GM18517 (cell line): ENCODE results near the gene GRIK4.
"Not testable (repeated sequence)": the region's sequence is repeated elsewhere in the genome, so short reads cannot be mapped to it uniquely, and the experiment has no call there.

ENCODE experiments used
- ATAC-seq: cut with Tn5 transposase; IDR thresholded peaks from one replicate; pipeline ENCODE4 v1.9.1; 2021; ENCODE audit warnings: mild to moderate bottlenecking, moderate library complexity; ENCODE audit not compliant: unreplicated experiment

GRIK4 gene

GRCh38 chr11:120759046-120759445, 247.5 kb downstream of the GRIK4 start:
- ATAC-seq, result no peak

DNA sequence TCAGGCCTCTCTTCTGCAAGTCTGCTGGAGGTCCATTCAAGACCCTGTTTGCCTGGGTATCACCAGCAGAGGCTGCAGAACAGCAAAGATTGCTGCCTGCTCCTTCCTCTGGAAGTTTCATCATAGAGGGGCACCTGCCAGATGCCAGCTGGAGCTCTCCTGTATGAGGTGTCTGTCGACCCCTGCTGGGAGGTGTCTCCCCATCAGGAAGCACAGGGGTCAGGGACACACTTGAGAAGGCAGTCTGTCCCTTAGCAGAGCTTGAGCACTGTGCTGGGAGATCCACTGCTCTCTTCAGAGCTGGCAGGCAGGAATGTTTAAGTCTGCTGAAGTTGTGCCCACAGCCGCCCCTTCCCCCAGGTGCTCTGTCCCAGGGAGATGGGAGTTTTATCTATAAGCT, 254.2 kb downstream of the GRIK4 start:
- ATAC-seq, result not testable (repeated sequence)

DNA sequence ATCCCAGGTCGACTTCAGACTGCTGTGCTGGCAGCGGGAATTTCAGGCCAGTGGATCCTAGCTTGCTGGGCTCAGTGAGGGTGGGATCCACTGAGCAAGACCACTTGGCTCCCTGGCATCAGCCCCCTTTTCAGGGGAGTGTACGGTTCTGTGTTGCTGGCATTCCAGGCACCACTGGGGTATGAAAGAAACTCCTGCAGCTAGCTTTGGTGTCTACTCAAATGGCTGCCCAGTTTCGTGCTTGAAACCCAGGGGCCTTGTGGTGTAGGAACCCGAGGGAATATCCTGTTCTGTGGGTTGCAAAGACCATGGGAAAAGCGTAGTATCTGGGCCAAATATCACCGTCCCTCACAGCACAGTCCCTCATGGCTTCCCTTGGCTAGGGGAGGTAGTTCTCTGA, 254.8 kb downstream of the GRIK4 start:
- ATAC-seq, result no peak

- ATAC-seq, result no peak
Observed at GRCh38 chr11:120768949-120769348, 257.4 kb downstream of the GRIK4 start.

GRCh38 chr11:120769906-120770305, 258.4 kb downstream of the GRIK4 start:
- ATAC-seq, result no peak

DNA sequence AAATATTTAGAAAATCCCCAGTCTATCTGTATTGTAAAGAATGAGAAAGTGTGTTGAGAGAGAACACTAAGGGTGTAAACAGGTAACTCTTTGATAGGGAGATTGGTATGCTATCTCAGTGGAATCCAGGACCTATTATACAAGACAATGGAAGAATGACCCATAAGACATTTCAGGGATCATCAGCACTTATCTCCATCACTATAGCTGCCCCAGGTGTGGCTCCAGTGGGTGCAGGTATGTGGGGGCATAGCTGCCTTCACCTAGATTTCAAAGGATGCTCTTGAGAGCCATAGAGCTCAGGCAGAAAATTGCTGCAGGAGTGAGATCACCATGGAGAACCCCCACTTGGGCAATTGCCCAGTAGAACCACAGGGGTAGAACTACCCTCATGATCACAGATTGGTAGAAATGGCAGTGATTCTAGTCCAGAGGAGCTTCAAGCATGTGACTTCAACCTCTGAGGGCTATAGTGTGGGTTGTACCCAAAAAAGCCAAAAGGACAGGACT, 260.1 kb downstream of the GRIK4 start:
- ATAC-seq, result no peak

DNA sequence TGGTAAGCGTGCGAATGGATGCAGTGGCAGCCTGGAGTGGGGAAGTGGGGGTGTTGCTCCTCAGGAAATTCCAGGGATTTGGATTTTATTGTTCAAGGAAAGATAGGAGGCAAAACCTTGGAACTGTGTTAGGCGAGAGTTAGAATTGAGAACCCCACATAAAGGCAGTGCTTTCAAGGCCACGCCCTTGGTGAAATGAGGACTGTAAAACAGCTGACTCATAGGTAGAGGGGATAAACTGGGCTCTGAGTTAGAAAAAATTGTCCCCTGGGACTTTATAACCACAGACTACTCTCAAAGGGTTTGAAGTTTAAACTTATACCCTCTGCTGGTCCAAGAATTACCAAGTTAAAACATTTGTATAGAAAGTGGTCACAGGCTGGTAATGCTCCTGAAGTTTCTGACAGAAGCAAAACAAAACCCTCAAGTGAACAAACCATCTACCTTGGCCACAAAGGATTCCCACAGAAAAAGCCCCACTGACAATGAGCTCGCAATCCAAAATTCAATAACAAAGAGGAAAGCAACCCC, 262.0 kb downstream of the GRIK4 start:
- ATAC-seq, result peak; percentile 65

DNA sequence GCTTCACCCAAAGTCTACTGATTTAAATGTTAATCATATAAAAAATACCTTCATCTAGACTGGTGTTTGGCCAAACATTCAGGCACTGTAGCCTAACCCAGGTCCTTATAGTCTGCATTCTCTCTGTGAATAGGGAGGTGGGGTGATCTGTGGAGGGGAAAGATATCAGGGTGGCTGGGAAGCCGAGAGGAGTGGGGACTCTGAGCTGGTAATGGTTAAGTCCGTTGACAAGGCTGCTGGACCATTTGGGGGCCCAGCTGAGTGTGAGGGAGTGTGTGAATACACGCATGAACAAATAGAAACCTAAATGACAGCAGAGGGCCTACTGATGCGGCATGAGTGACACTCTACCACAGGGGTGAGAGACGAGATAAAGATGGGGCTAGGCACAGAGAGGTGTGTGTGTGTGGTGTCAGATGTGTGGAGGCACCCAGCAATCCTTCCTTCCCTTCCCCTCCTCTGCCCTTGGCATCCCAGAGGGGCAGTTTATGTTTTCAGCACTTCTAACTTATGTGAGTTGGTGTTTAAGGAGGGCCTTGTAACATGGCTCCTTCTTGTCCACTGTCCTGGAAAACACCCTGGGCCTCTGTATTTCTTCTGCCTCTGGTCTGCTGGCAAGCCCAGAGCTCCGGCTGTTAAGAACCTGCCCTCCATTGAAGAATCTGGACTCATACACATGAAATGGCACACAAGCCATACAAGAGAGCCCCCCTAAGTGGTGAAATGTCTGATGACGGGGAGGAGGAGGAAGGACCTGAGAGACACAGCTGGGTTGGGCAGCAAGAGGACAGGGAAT, 263.2 kb downstream of the GRIK4 start:
- no peak for ATAC-seq

GRCh38 chr11:120775986-120776951, 264.7 kb downstream of the GRIK4 start:
- ATAC-seq, result no peak

GRCh38 chr11:120778685-120779490, 267.3 kb downstream of the GRIK4 start:
- no peak for ATAC-seq

DNA sequence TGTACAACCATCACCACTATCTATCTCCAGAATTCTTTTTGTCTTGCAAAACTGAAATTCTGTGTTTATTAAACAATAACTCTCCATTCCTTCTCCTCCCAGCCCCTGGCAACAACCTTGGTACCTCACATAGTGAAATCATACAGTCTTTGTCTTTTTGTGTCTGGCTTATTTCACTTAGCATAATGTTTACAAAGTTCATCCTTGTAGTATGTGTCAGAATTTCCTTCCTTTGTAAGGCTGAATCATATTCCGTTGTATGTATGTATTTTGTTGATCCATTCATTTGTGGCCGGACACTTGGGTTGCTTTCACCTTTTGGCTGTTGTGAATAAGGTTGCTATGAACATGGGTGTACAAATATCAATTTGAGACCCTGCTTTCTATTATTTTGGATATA, 268.7 kb downstream of the GRIK4 start:
- no peak for ATAC-seq

GRCh38 chr11:120781486-120782120, 270.1 kb downstream of the GRIK4 start:
- no peak for ATAC-seq

- no peak for ATAC-seq
Observed at GRCh38 chr11:120784566-120785251, 273.2 kb downstream of the GRIK4 start.

DNA sequence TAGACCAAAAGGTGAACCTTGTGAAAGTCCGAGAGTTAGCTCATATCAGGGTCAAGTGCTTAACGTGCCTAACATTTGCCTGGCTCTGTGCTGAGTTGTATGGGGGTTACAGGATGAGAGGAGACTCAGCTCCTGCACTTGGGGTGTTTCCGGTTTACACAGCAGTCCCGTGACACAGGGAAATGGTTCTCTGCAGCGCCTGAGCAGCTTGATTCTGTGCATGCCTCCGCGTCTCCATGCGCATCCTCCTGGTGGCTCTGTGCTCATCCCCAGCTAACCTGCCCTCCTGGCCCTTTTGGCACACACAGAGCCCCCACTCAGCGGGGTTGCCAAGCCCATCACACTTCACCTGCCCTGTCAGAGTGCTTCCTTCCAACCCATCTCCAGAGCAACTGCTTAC, 274.0 kb downstream of the GRIK4 start:
- ATAC-seq, result no peak

- ATAC-seq, result no peak
Observed at GRCh38 chr11:120786206-120786735, 274.7 kb downstream of the GRIK4 start.

DNA sequence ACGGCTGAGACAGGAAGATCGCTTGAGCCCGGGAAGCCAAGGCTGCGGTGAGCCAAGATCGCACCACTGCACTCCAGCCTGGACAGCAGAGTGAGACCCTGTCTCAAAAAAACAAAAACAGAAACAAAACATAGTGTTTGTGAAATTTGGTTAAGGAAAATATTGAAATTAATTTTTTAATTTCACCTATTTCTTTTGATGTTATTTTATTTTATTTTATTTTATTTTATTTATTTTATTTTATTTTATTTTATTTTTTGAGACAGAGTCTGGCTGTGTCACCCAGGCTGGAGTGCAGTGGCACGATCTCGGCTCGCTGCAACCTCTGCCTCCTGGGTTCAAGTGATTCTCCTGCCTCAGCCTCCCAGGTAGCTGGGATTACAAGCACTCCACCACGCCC, 275.7 kb downstream of the GRIK4 start:
- not testable (repeated sequence) for ATAC-seq

DNA sequence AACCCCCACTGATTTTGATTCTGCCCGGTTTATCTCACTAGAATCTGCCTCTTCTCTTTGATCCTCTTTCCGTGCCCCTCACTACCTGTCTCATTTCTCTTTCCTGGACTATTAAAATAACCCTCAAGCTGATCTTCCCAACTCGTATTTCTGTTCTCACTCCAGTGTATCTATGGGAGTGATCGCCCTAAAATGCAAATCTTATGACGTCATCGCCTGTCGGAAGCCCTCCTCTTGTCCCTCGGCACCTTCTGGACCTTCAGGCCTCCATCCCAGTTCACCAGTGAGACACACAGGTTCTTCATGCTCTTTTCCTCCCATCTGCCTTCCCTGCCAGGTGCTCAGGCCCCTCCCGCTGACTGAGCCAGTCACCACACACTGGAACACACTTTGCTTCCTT, 277.8 kb downstream of the GRIK4 start:
- ATAC-seq, result no peak

DNA sequence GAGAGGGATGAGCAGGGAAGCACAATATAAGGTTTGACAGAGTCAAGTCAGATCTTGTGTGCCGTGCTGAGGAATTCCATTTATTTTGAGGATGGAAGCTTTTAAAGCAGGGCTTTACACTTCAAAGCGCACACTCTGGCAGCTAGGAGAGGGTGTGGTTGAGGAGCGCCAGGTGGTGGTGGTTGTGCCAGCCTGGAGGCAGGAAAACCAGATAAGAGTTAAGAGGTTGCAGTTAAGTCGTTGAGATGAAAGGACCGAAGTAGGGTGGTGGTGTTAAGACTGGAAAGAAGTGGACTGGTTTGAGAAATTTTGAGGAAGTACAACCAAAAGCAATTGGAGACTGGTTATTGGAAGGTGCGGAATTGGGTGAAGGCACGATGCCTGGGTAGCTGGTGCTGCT, 280.8 kb downstream of the GRIK4 start:
- ATAC-seq, result no peak

- ATAC-seq, result no peak
Observed at GRCh38 chr11:120793150-120793549, 281.6 kb downstream of the GRIK4 start.
